ENCODE data around the gene UBE2I.
"Not testable (repeated sequence)": the region's sequence is repeated elsewhere in the genome, so short reads cannot be mapped to it uniquely, and the experiment has no call there.

Gene UBE2I

DNA sequence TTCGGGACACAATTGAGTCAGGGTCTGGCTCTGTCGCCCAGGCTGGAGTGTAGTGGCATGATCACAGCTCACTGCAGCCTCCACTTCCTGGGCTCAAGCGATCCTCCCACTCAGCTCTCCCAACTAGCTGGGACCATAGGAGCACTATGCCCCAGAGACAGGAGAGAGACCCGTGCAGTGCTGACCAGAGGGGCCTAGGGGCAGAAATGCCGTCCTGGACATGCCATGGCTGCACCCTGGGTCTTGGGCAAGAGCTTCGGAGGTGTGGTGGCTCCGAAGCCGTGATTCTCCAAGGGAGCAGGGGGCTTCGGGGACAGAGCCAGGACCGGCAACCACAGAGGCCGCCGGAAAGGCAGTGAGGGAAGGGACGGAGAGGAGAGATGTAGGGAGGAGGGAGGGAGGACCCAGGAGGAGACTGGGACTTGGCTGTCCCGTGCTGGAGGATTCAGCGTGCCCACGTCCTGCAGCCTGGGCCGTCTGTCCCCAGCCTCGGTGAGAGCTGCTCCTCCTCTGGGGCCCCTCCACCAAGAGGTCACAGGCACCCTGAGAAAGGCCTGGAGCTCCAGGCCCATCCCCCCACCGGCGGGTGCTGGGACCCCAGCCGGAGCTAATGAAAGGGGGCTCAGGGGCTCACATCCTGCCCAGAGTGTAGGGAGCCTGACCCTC, 31.7 kb upstream of the UBE2I start:
- DNase-seq = no peak

DNA sequence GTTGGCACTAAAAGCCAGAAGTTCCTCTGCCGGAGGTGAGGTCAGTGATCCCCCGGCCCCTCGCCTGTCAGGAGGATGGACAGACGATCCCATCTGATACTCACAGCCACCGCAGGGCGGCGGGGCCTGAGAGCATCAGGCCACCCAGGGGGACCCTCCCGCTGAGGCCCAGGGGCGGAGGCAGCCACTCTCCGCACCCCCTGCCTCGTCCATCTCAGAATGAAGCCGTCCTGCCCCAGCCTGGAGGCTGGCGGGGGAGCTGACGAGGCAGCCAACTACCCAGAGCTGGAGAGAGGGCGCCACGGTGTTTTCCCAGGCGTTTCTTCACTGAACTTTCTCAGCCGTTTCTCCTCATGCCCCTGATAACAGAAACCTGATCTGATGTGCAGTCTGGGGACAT, 31.0 kb upstream of the UBE2I start:
- no peak for DNase-seq

DNA sequence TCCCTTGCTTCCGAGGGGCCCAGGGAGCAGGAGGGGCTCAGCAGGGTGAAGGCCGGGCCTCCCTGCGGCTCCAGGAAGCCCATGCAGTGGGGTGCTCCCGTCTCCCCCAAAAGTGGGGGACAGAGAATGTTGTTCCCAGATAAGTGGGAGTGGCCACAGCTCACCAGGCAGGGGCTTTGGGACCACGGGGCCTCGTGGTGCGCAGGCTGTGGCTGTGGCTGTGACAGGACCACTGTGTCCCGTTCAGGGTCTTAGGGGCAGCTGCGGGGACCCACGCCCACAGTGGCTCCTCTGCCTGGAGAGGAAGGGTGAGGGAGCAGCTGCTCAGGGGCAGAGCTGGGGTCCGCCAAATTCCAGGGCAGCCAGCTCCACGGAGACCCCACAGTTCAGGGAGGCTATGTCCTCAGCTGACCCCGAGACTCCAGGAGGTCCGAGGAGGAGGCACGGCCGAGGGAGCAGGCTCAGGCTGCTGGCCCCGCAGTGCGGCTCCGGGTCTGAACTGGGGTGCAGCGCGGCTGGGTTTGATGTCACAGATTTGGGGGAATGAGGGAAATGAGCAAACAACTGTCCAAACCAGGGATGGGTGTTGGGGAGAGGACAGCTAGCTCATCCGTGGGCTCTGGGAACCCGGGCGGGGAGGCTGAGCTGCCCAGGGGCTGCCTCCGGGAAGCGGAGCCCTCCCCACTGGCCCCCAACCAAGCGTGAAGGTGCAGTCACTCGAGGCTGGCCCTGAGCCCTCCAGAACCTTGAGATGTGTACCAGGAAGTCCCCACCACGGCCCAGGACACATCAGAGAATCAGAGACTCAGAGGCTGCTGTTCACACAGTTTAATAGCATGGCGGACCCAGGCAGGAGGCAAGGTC, 30.1 kb upstream of the UBE2I start:
- no peak for DNase-seq

DNA sequence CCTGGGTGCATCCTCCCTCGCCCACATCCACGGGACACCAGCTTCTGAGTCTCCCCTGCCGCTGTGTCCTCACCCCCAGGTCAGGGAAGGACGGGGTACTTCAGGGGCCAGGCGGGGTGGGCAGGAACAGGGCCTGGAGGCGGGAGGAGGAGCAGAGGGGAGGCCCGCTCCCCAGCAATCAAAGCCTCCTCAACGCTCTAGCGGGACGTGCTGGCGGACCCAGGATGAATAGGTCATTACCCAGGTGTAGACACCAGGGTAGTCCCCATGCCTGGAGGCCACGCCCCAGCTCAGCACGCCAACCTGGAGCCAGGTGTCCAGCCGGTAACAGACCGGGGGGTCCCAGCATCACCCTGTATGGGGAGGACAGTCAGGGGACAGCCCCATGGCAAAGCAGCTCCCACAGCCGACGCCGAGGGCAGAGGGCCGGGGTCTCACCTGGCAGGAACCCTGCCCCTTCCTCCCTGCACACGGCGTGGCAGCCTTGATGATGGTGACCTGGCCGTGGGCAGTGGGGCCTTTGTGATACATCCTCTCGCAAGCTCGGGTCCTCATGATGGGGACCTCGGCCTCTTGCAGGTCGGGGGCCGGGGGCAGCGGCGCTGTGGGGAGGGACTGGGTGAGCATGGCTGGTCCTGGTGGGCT, 29.4 kb upstream of the UBE2I start:
- no peak for DNase-seq

GRCh38 chr16:1280783-1281182, 28.7 kb upstream of the UBE2I start:
- no peak for DNase-seq

DNA sequence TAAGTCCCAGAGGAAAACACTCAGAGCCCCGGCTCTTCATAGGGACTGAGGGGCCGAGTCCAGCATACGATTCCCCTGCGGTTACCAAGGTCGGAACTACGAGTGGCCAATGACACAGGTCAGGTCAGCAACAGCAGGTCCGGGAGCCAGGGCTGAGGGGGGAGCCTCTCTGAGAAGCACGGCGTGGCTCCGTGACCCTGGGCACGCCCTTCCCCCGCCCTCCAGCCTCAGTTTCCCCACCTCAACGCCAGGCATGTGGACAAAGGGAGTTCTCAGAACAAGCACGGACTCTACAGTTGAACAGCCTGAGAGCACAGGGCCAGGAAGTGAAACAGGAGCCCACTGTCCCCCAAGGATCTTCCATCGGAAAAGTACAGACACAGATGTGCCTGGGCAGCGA, 27.9 kb upstream of the UBE2I start:
- no peak for DNase-seq

DNA sequence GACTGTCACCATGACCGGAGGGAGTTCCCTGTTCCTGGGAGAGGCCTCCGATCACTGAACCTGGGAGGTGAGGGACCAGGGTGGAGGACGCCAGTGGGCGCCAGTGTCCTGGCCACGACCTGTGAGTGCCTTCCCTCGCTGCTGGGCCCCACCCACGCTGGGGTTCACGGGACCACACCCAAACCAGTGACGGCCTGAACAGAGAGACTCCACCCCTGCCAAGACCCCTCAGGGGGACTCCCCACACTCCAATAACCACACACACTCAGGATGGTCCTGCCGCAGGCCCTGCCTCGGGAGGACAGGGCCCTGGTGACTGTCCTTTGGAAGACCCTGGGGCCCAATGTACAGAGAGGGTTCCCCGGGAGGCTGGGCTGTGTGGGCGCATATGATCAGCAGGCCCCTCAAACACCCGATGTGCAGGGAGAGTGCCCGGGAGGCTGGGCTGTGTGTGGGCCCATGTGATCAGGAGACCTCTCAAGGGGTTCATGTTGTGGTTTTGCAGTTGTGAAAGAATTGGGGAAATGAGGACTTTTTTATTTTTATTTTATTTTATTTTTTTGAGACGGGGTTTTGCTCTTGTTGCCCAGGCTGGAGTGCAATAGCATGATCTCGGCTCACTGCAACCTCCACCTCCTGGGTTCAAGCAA, 27.0 kb upstream of the UBE2I start:
- DNase-seq = no peak

DNA sequence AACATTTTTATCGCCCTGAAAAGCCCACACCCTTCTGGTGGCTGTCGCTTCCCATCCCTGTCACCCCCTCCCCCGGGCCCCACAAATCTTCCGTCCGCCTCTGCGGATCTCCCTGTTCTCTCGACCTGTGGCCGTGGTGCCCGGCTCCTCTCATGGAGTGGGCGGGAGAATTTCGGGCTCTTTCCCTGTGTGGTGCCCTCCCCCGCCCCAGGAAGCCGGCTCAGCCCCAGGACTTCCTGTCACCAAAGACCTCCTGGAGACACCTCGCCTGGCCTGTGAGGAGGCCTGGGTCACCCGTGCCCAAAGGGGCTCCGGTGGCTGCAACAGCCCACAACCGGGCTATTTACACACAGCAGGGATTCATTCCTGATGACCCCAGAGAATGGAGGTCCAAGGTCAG, 26.1 kb upstream of the UBE2I start:
- DNase-seq = no peak

DNA sequence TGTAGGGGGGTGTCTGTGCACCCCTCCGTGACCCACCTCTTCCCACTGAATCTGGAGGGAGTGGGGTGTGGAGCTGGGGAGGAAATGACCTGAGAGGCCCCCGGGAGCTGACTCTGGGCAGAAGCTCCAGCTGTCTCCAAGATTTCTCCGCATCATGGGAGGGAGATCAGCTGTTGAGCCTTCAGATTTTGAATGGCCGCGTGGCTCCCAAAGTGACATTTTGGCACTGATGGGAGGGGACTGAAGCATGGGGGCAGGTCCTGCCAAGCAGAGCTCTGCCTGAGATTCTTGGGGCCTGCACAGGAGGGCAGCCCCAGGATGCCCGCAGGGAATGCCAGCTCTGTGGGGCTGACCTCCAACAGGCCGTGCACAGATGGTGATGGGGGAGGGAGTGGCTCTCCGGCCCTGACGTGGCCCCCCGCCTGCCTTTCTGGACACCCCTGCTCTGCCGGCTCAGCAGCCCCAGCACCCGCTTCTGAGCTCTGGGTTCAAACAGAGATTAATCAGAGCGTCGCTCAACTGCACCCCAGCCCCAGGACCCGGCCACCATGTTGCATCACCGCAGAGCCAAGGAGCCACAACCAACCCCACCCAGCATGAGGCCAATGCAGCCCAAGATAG, 25.3 kb upstream of the UBE2I start:
- DNase-seq = no peak

DNA sequence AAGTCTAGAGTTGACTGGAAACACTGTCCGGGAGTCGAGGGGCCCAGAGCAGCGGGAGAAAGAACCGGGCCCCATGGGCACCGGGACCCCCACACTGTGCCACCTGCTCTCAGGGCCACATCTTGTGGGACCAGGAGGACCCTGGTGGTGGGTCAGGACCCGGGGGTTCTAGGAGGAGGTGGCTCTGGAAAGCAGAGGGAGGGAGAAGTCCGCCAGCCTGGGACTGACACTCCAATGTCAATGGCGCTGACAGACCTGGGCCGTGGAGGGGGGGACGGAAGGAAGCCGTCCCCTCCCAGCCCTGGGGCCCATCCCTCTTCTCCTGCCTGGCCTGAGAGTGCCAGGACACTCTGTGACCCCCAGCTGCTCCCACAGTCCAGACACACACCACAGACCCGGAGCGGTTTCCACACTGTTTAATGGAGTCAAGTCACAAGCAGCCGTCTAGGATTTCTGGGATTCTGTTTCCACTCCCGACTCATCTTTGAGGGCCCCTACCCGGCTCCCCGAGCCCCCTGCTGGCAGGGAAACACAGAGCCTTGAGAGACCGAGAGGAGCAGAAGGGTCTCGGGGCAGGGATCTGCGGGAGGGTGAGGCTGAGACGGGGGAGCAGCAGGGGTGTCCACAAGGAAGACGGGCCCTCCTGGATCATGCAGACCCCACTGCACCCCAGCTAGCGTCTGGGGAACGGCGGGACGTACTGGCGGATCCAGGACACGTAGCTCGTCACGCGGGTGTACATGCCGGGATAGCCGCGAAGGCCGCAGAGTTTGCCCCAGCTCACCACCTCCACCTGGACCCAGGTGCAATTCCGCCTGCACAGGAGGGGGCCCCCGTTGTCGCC, 23.5 kb upstream of the UBE2I start:
- DNase-seq = no peak

- DNase-seq = no peak
Observed at GRCh38 chr16:1286513-1287094, 22.8 kb upstream of the UBE2I start.

DNA sequence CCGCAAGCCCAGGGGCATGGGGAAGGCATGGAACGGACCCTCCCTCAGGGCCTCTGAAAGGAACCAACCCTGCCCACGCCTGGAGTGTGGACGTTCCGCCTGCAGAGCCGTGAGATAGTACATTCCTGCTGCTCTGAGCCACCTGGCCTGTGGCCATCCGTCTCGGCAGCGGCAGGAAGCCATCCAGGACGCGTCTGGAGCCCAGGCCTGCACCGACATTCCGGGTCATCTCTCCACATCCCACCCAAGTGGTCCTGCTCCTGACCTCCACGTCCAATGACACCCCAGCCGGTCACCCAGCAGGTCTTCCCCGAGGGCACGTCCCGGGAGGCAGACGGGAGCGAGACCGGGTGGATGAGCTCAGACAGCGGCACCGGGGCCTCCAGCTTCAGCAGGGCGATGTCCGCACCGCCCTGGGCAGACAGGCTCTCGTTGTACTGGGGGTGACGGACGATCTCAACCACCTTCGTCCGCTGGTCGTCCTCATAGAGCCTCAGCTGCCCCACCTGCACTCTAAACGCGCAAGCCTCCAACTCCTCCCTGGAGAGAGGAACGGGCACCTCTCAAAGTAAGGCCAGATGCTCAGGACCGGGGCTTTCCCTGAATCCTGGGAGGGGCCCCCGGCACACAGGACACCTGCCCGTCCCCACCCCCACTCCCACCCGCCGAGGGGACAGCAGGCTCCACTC, 21.3 kb upstream of the UBE2I start:
- no peak for DNase-seq

DNA sequence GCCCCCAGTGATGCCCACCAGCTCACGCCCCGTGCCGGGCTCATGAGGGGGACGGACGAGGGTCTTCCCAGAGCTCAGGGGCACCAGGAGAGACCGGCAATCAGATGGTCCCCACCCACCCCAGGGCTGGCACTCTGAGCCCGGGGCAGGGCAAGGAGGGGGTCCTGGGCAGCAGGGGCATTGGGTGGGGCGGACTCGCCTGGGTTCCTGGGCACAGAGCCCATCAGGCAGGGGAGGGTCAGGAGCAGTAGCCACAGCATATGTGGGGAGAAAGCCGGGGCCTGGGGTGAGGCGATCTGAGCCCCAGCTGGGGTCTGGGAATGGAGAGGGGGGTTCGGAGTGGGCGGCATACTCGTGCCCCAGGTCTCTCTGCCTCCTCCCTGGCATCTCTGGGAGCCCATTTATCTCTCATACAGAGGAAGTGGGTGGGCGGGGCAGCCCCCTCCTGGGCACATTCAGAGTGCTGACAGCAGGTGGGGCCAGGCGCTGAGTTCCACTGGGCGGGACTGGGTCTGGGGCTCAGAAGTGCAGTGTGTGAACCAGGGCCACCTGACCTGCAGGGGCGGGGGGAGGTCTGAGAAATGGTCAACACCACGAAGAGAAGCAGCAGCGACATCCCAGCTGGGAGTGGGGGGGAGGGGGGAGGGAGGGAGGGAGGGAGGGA, 20.5 kb upstream of the UBE2I start:
- no peak for DNase-seq

- no peak for DNase-seq
Observed at GRCh38 chr16:1289477-1289866, 20.0 kb upstream of the UBE2I start.

DNA sequence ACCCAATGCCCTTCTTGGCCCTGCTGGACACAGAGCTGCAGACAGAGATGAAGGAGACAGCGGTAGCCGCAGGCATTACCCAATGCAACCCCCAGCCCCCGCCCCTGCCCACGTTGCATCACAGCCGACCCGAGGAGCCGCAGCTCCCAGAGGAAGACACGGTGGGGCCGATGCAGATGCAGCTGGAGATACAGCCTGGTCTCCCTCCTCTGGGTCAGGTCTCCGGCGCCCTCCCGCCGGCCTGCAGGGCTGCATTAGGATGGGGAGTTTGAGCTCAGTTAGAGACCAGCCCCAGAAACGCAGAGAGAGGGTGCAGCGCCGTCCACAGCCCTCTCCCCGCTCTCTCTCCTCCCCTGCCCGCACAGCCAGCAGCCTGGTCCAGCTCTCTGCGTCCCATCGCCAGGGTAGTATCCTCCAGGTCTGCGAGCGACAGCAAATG, 19.4 kb upstream of the UBE2I start:
- no peak for DNase-seq

DNA sequence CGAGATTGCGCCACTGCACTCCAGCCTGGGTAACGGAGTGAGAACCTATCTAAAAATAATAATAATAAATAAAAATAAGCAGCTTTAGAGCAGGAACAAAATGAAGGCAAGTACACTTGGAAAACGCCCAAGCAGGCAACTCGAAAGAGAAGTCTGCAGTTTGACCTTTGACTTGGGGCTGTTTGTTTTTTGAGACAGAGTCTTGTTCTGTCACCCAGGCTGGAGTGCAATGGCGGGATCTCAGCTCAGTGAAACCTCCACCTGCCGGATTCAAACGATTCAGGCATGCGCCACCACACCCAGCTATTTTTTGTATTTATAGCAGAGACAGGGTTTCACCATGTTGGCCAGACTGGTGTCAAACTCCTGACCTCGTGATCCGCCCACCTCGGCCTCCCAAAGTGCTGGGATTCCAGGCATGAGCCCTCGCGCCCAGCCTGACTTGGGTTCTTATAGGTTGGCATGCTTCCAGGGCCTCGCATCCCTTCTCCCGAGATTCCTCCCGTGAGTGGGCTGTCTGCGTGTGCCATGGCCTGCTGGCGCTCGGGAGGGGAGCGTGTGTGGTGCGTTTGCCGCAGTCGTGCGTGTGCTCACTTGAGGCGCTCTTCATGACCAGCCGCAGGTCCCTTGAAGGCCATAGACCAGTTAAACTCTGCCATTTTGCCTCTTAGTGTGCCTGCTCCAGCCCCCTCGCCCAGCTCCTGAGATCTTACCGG, 18.4 kb upstream of the UBE2I start:
- DNase-seq = no peak

- no peak for DNase-seq
Observed at GRCh38 chr16:1291576-1291974, 17.9 kb upstream of the UBE2I start.

DNA sequence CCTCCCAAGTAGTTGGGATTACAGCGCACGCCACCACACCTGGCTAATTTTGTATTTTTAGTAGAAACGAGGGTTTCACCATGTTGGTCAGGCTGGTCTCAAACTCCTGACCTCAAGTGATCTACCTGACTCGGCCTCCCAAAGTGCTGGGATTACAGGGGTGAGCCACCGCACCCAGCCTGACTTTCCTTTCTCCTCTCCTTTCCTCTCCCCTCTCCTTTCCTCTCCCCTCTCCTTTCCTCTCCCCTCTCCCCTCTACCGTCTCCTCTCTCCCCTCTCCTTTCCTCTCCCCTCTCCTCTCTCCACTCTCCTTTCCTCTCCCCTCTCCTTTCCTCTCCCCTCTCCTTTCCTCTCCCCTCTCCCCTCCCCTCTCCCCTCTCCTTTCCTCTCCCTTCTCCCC, 17.2 kb upstream of the UBE2I start:
- DNase-seq = not testable (repeated sequence)

DNA sequence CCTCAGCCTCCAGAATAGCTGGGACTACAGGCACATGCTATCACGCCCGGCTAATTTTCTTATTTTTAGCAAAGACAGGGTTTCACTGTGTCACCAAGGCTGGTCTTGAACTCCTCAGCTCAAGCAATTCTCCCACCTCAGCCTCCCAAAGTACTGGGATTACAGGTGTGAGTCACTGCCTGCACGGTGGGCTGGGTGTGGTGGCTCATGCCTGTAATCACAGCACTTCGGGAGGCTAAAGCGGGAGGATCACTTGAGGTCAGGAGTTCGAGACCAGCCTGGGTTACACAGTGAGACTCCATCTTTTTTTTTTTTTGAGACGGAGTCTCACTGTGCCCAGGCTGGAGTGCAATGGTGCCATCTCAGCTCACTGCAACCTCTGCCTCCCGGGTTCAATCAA, 16.6 kb upstream of the UBE2I start:
- not testable (repeated sequence) for DNase-seq
